Measurements from ENCODE around the gene ACRV1. TPM values are rescaled to one million over a fixed set of nuclear protein-coding genes. Genes with fewer than 3 reads are reported as not detected.

ACRV1 gene
- total RNA-seq, 2 donors from 2014 or later, result not detected

- no peak overlapping the region for H3K4me3 ChIP-seq
- H3K36me3 ChIP-seq, result no peaks in the 10 kb centered on the region
- no peak for DNase-seq (ENCODE audit: low spot score)
- H3K27me3 ChIP-seq, result no peaks in the 10 kb centered on the region
- no peaks in the 10 kb centered on the region for H3K9me3 ChIP-seq
- no peak overlapping the region for H3K27ac ChIP-seq
- no peaks in the 10 kb centered on the region for H3K4me1 ChIP-seq
- no peak for TF ChIP-seq CTCF (IDR thresholded peaks at IDR 0.05)
Observed at GRCh38 chr11:125688066-125688465, 7.4 kb upstream of the ACRV1 start.

GRCh38 chr11:125685228-125685627 lies 4.6 kb upstream of the ACRV1 start:
- DNase-seq (ENCODE audit: low spot score), result no peak
- no peak for TF ChIP-seq CTCF (IDR thresholded peaks at IDR 0.05)
- Histone ChIP-seq H3K4me3 (no peak overlapping the region), H3K4me1 (no peaks in the 10 kb centered on the region), H3K27me3 (no peaks in the 10 kb centered on the region), H3K9me3 (no peaks in the 10 kb centered on the region), H3K27ac (no peak overlapping the region), H3K36me3 (no peaks in the 10 kb centered on the region)

GRCh38 chr11:125679837-125680236 lies 810 bp downstream of the ACRV1 start:
- Histone ChIP-seq H3K9me3 (no peaks in the 10 kb centered on the region), H3K4me3 (no peak overlapping the region), H3K4me1 (no peaks in the 10 kb centered on the region), H3K27ac (no peak overlapping the region), H3K27me3 (no peaks in the 10 kb centered on the region), H3K36me3 (no peaks in the 10 kb centered on the region)
- no peak for TF ChIP-seq CTCF (IDR thresholded peaks at IDR 0.05)
- DNase-seq (ENCODE audit: low spot score), result no peak

- no peak for DNase-seq (ENCODE audit: low spot score)
- no peak for TF ChIP-seq CTCF (IDR thresholded peaks at IDR 0.05)
- H3K36me3 ChIP-seq, result no peaks in the 10 kb centered on the region
Observed at GRCh38 chr11:125679397-125679796, 1.2 kb downstream of the ACRV1 start.

DNA sequence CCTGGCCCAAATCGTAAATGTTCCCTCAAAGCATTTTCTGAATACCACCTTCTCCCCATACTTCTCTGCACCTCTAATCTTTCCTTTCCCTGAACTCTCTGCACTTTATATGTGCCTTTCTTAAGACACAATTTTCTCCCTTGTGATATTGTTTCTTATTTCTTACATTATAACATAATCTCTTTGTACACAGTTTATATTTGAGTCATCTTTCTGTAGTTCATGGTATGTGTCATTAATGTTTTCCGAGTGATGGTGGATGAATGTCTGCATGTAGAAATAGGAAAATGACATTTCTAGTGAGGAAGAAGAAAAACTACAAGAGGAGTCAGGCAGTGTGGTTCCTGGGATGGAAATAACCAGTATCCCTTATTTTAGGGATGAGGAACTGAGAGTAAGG lies 5.5 kb downstream of the ACRV1 start:
- H3K36me3 ChIP-seq, result no peaks in the 10 kb centered on the region
- no peak for TF ChIP-seq CTCF (IDR thresholded peaks at IDR 0.05)
- H3K9me3 ChIP-seq, result no peaks in the 10 kb centered on the region
- H3K4me1 ChIP-seq, result no peaks in the 10 kb centered on the region
- H3K27me3 ChIP-seq, result no peaks in the 10 kb centered on the region
- no peak overlapping the region for H3K4me3 ChIP-seq
- DNase-seq (ENCODE audit: low spot score), result no peak
- H3K27ac ChIP-seq, result no peak overlapping the region

More at GRCh38 chr11:125679397-125679796, 1.2 kb downstream of the ACRV1 start:
- Histone ChIP-seq H3K27me3 (no peaks in the 10 kb centered on the region), H3K27ac (no peak overlapping the region), H3K4me3 (no peak overlapping the region), H3K9me3 (no peaks in the 10 kb centered on the region), H3K4me1 (no peaks in the 10 kb centered on the region)

GRCh38 chr11:125674210-125674609 lies 6.4 kb downstream of the ACRV1 start:
- no peak overlapping the region for H3K4me3 ChIP-seq
- DNase-seq (ENCODE audit: low spot score), result no peak
- no peaks in the 10 kb centered on the region for H3K4me1 ChIP-seq
- no peaks in the 10 kb centered on the region for H3K9me3 ChIP-seq
- H3K27me3 ChIP-seq, result no peaks in the 10 kb centered on the region
- TF ChIP-seq CTCF (IDR thresholded peaks at IDR 0.05), result no peak
- H3K27ac ChIP-seq, result no peak overlapping the region
- no peaks in the 10 kb centered on the region for H3K36me3 ChIP-seq

All from right atrium auricular region (tissue), 2 donors.